Measurements from ENCODE around the gene BAIAP2. TPM values are rescaled to one million over a fixed set of nuclear protein-coding genes. Genes with fewer than 3 reads are reported as not detected.
"Not testable (repeated sequence)": the region's sequence is repeated elsewhere in the genome, so short reads cannot be mapped to it uniquely, and the experiment has no call there.

Gene BAIAP2
- total RNA-seq, 2 experiments from 2014 or later: 7.7 to 10.0 TPM

GRCh38 chr17:81070541-81071246 is 35.7 kb downstream of the BAIAP2 start:
- DNase-seq: no peak
- peaks cover 2% of the 10 kb centered on the region for H3K36me3 Mint-ChIP-seq
- no peaks in the 10 kb centered on the region for H3K9me3 Mint-ChIP-seq
- H3K4me1 Mint-ChIP-seq: no peaks in the 10 kb centered on the region
- no peak overlapping the region for H3K27ac Mint-ChIP-seq
- H3K27me3 Mint-ChIP-seq: no peaks in the 10 kb centered on the region
- H3K4me3 Mint-ChIP-seq: no peak overlapping the region

GRCh38 chr17:81071761-81072741 is 37.1 kb downstream of the BAIAP2 start:
- Mint-ChIP-seq H3K27ac (no peak overlapping the region), H3K36me3 (peaks cover 2% of the 10 kb centered on the region), H3K9me3 (no peaks in the 10 kb centered on the region), H3K4me1 (no peaks in the 10 kb centered on the region), H3K27me3 (no peaks in the 10 kb centered on the region), H3K4me3 (no peak overlapping the region)
- DNase-seq: no peak

DNA sequence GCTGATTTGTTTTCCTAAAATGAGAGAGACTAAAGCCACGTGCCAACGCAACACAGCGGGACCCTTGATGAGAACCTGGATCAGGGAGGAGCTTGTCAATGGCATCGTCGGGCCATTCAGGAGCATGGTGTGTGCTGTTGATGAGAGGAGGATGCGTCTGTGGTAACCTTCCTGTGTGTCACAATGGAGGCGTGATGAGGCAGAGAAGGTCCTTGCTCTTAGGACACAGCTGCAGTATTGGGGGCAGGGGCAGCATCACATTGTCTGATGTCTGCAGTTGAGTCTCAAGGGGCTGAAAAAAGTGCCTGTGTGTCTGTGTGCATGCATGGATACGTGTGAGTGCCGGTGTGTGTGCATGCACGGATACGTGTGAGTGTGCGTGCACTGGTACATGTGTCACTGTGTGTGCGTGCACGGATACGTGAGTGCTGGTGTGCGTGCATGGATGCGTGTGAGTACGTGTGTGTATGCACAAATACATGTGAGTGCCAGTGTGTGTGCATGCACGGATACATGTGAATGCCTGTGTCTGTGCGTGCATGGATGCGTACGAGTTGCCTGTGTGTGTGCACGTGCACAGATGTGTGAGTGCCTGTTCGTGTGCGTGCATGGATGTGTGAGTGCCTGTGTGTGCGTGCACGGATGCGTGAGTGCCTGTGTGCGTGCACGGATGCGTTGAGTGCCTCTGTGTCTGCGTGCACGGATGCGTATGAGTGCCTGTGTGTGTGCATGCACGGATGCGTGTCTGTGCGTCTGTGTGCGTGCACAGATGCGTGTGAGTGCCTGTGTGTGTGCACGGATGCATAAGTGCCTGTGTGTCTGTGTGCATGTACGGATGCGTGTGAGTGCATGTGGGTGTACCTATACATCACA is 39.3 kb downstream of the BAIAP2 start:
- H3K27ac Mint-ChIP-seq: no peak overlapping the region
- no peaks in the 10 kb centered on the region for H3K9me3 Mint-ChIP-seq
- H3K36me3 Mint-ChIP-seq: peaks cover 2% of the 10 kb centered on the region
- no peaks in the 10 kb centered on the region for H3K4me1 Mint-ChIP-seq
- H3K4me3 Mint-ChIP-seq: no peak overlapping the region
- H3K27me3 Mint-ChIP-seq: no peaks in the 10 kb centered on the region
- no peak for DNase-seq

- Mint-ChIP-seq H3K4me1 (no peaks in the 10 kb centered on the region), H3K27me3 (no peaks in the 10 kb centered on the region), H3K4me3 (no peak overlapping the region), H3K27ac (no peak overlapping the region), H3K36me3 (peaks cover 2% of the 10 kb centered on the region), H3K9me3 (no peaks in the 10 kb centered on the region)
- no peak for DNase-seq
These were observed 39.9 kb downstream of the BAIAP2 start for GRCh38 chr17:81074875-81075274.

DNA sequence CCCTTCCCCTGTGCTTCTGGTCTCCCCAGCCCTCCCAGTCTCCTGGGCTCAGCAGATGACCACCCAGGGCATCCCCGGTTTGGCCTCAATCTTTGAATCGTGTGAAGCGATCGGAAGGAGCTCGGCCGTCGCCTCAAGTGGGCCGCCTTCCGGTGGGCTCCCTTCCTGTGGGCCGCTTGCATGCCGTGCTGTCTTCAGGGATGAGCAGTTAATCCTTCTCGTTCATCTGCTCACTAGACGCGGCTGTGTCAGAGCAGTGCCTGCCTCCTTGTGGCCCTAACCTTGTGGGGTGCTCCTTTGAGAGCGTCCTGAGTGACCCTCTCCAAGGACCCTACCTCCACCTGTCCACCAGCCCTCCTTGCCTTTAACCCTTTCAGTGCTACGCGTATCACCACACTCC is 40.4 kb downstream of the BAIAP2 start:
- Mint-ChIP-seq H3K27ac (no peak overlapping the region), H3K27me3 (no peaks in the 10 kb centered on the region)

DNA sequence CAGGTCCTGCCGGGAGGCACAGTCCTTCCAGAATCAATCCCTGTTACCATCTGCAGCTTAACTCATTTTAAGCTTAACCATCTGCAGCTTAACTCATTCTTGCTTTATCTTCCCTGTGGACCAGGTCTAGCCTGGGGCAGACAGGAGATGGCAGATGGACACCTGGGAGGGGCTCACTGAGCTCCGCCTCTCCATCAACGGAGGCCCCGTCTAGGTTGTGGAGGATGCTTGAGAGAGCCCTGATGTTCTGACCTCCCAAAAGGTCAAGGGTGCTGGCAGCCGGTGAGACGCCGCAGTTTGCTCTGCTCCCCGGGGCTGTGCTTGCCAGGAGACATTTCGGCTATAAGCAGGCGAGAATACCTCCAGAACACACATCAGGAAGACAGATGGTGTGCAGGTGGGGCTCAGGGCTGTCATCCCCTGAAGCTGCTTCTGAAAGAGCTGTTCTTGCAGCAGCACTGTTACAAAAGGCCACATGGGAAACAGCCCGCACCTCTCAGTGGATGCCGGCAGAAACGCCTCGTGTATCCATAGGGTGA is 41.3 kb downstream of the BAIAP2 start:
- Mint-ChIP-seq H3K9me3 (no peaks in the 10 kb centered on the region), H3K27ac (no peak overlapping the region), H3K4me3 (no peak overlapping the region), H3K27me3 (no peaks in the 10 kb centered on the region), H3K36me3 (peaks cover 2% of the 10 kb centered on the region), H3K4me1 (no peaks in the 10 kb centered on the region)
- DNase-seq: no peak

More for the DNA sequence above, 40.4 kb downstream of the BAIAP2 start:
- H3K36me3 Mint-ChIP-seq: peaks cover 2% of the 10 kb centered on the region
- H3K4me1 Mint-ChIP-seq: no peaks in the 10 kb centered on the region
- no peak for DNase-seq
- H3K9me3 Mint-ChIP-seq: no peaks in the 10 kb centered on the region
- H3K4me3 Mint-ChIP-seq: no peak overlapping the region

- H3K4me1 Mint-ChIP-seq, H3K36me3 Mint-ChIP-seq, DNase-seq, H3K27me3 Mint-ChIP-seq, H3K4me3 Mint-ChIP-seq, H3K9me3 Mint-ChIP-seq, H3K27ac Mint-ChIP-seq: not testable (repeated sequence)
These were observed 43.3 kb downstream of the BAIAP2 start for GRCh38 chr17:81078026-81078913.

DNA sequence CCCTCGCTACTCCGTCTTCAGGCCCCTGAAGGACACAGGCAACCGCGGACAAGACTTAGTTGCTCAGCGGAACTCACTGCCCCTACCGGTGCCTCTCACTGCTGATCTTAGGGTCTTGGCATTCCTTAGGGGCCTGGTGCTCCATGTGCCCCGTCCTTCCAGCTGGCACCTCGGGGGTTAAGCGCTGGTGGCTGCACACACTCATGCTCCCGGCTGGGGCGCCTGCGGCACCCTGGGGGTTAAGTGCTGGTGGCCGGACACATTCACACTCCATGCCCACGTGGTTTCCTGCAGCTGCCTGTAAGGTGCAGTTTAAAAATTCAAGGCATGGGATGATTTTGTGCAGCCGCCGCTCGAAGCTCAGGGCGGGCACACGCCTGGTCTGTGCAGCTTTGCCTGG is 45.1 kb downstream of the BAIAP2 start:
- Mint-ChIP-seq H3K9me3 (no peaks in the 10 kb centered on the region), H3K4me3 (no peak overlapping the region), H3K27me3 (no peaks in the 10 kb centered on the region), H3K27ac (no peak overlapping the region), H3K4me1 (no peaks in the 10 kb centered on the region), H3K36me3 (no peaks in the 10 kb centered on the region)
- no peak for DNase-seq

- Mint-ChIP-seq H3K27ac (no peak overlapping the region), H3K4me3 (no peak overlapping the region), H3K4me1 (no peaks in the 10 kb centered on the region), H3K36me3 (no peaks in the 10 kb centered on the region), H3K9me3 (no peaks in the 10 kb centered on the region), H3K27me3 (no peaks in the 10 kb centered on the region)
- no peak for DNase-seq
These were observed 46.5 kb downstream of the BAIAP2 start for GRCh38 chr17:81081222-81082176.

- Mint-ChIP-seq H3K27me3 (no peaks in the 10 kb centered on the region), H3K9me3 (no peaks in the 10 kb centered on the region), H3K27ac (no peak overlapping the region), H3K36me3 (no peaks in the 10 kb centered on the region), H3K4me3 (no peak overlapping the region), H3K4me1 (no peaks in the 10 kb centered on the region)
- DNase-seq: no peak
These were observed 47.5 kb downstream of the BAIAP2 start for GRCh38 chr17:81082177-81083073.

DNA sequence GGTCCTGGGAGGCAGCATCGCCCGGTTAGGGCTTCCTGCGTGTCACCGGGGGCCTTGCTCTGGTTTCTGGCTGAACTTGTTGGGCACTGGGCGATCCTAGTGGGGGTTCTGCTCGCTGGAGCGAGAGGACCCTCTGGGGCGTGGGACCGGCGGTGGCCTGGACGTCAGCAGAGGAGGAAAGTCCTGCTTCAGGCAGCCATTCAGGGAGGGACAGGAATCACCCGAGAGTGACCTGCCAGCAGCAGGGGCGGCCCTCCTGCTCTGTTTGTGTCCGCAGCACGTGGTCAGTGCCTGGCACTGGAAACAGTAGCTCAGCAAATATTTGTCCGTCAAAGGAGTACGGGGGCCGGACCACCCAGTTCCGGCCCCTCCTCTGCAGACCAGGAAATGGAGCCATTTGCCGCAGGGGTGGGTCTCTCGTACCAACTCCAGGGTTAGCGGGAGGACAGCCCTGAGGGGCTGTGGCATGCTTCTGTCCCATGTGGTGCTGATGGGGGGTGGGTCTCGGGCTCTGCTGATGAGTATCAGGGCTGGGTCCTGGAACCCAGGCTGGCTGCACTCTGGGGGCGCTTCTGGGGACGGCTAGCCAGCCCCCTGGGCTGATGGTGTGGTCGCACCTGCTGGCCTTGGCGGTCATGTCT is 48.3 kb downstream of the BAIAP2 start:
- Mint-ChIP-seq H3K27me3 (no peaks in the 10 kb centered on the region), H3K27ac (no peak overlapping the region), H3K36me3 (no peaks in the 10 kb centered on the region), H3K9me3 (no peaks in the 10 kb centered on the region), H3K4me1 (no peaks in the 10 kb centered on the region), H3K4me3 (no peak overlapping the region)
- no peak for DNase-seq

All from activated naive CD8-positive, alpha-beta T cell treated with anti-CD3 and anti-CD28 coated beads for 36 hours (primary cell).